Kidney (tissue), 14 donors: ENCODE measurements around the gene CHD9. TPM values are rescaled to one million over a fixed set of nuclear protein-coding genes. Genes with fewer than 3 reads are reported as not detected.
"Not testable (repeated sequence)": the region's sequence is repeated elsewhere in the genome, so short reads cannot be mapped to it uniquely, and the experiment has no call there.

ENCODE experiments used
- DNase-seq, 5 donors: peaks; one replicate each; pipeline ENCODE4 v3.0.0-alpha.2; 2013 to 2020
- FAIRE-seq: peaks from 2 replicates; lab custom pipeline; 2012; peaks lifted over from hg19 to GRCh38; lab: Jason Lieb, UNC
- H3K27ac ChIP-seq, 2 donors: one replicate each; pipeline ENCODE4 v1.7.0; 2013; ENCODE audit warnings: low read depth in 2 of 2, low read length in 2 of 2, inconsistent platforms in 1 of 2
- H3K27me3 ChIP-seq: one replicate; pipeline ENCODE4 v1.7.1; 2013; ENCODE audit warnings: low read length, inconsistent platforms; ENCODE audit not compliant: control insufficient read depth, insufficient read depth
- H3K36me3 ChIP-seq, 3 donors: one replicate each; pipeline versions ENCODE4 v1.7.0 to v1.7.1; 2013; ENCODE audit warnings: low read length in 3 of 3, control low read depth in 1 of 3, inconsistent platforms in 1 of 3; ENCODE audit not compliant: insufficient read depth in 3 of 3, control insufficient read depth in 2 of 3
- H3K4me1 ChIP-seq, 3 donors: one replicate each; pipeline versions ENCODE4 v1.7.0 to v1.7.1; 2013; ENCODE audit warnings: low read length in 3 of 3, inconsistent platforms in 1 of 3, low read depth in 1 of 3; ENCODE audit not compliant: control insufficient read depth in 2 of 3, insufficient read depth in 2 of 3
- H3K4me3 ChIP-seq, 3 donors: one replicate each; pipeline versions ENCODE4 v1.7.0 to v1.8.1; 2013; ENCODE audit warnings: low read length in 3 of 3, control low read depth in 1 of 3, inconsistent platforms in 1 of 3
- H3K9ac ChIP-seq, 3 donors: one replicate each; pipeline versions ENCODE4 v1.7.0 to v1.7.1; 2013; ENCODE audit warnings: low read length in 3 of 3, control low read depth in 1 of 3, inconsistent platforms in 1 of 3
- H3K9me3 ChIP-seq, 3 donors: one replicate each; pipeline versions ENCODE4 v1.7.0 to v1.7.1; 2013; ENCODE audit warnings: low read length in 3 of 3, control low read depth in 1 of 3, inconsistent platforms in 1 of 3; ENCODE audit not compliant: control insufficient read depth in 2 of 3, insufficient read depth in 1 of 3
- CTCF ChIP-seq: IDR thresholded peaks from 3 replicates; pipeline ENCODE4 v1.5.1; 2012; ENCODE audit warnings: mild to moderate bottlenecking, moderate library complexity, borderline replicate concordance; ENCODE audit not compliant: insufficient read depth; ENCODE audit errors: extremely low read depth
- intact Hi-C: fragments of 100-400 bp; cut with DNase I; formaldehyde crosslinking; loops from one replicate; pipeline ENCODE4 v1.11.1; 2022
- polyA plus RNA-seq: library from polyadenylated mRNA; stranded (reverse); fragments of 350-450 nt; fragmentation: Illumina TruSeq; extraction: RNeasy Lipid Tissue Mini Kit (QIAGEN cat#74804); gene quantifications from one replicate; pipeline ENCODE4 v1.2.3, GENCODE V29; 2014; ENCODE audit warnings: low read depth, low replicate concordance; ENCODE audit not compliant: insufficient read depth
- total RNA-seq: library from RNA; stranded (reverse); fragmentation: NEBNext Ultra II Directional; extraction: Animal tissue kit (Norgen Biotek cat#: 25700); gene quantifications from one replicate; pipeline ENCODE4 v1.2.1, GENCODE V29; 2021
- donor health status: control.
- donor health status: control.
- donor health status: control.
- donor health status: control.
- donor health status: control.
- donor health status: DM: yes; HTN: yes; CAD: no.
- donor health status: Normal renal cell carcinoma (clear cell type).

The CHD9 gene
- total and polyA plus RNA-seq, 2 donors from 2014 or later: 9.4 to 83.7 TPM

GRCh38 chr16:53266156-53266555 is 211.4 kb downstream of the CHD9 start:
- H3K27me3 ChIP-seq: no peaks in the 10 kb centered on the region
- H3K36me3 ChIP-seq: peaks cover 5 to 51% (median 15%) of the 10 kb centered on the region in 3 donors
- no peak for FAIRE-seq
- intact Hi-C loops: no loop called here
- no peaks in the 10 kb centered on the region for H3K4me1 ChIP-seq
- DNase-seq: no peak
- no peak overlapping the region for H3K27ac ChIP-seq
- H3K4me3 ChIP-seq: no peak overlapping the region
- TF ChIP-seq CTCF: no peak
- H3K9me3 ChIP-seq: no peaks in the 10 kb centered on the region
- no peak overlapping the region for H3K9ac ChIP-seq

- H3K9ac ChIP-seq, H3K27me3 ChIP-seq, FAIRE-seq, H3K27ac ChIP-seq, H3K4me1 ChIP-seq, H3K4me3 ChIP-seq, H3K9me3 ChIP-seq, DNase-seq, intact Hi-C loops: not testable (repeated sequence)
- peaks cover 28 to 42% (median 32%) of the 10 kb centered on the region in 3 donors for H3K36me3 ChIP-seq
Observed at GRCh38 chr16:53278498-53278897, 223.7 kb downstream of the CHD9 start.

GRCh38 chr16:53281280-53281679 is 226.5 kb downstream of the CHD9 start:
- Histone ChIP-seq H3K9ac (no peak overlapping the region), H3K9me3 (no peaks in the 10 kb centered on the region), H3K36me3 (peaks cover 16 to 33% (median 27%) of the 10 kb centered on the region in 3 donors), H3K4me3 (no peak overlapping the region), H3K4me1 (no peaks in the 10 kb centered on the region), H3K27me3 (no peaks in the 10 kb centered on the region), H3K27ac (no peak overlapping the region)
- intact Hi-C loops: no loop called here
- TF ChIP-seq CTCF: no peak
- no peak for DNase-seq
- no peak for FAIRE-seq

- H3K9ac ChIP-seq: no peak overlapping the region
- no peaks in the 10 kb centered on the region for H3K9me3 ChIP-seq
- DNase-seq: no peak
- H3K36me3 ChIP-seq: peaks cover 15 to 33% (median 29%) of the 10 kb centered on the region in 3 donors
- no peak overlapping the region for H3K27ac ChIP-seq
- intact Hi-C loops: no loop called here
- H3K4me1 ChIP-seq: no peaks in the 10 kb centered on the region
- no peak overlapping the region for H3K4me3 ChIP-seq
- no peak for FAIRE-seq
- TF ChIP-seq CTCF: no peak
- no peaks in the 10 kb centered on the region for H3K27me3 ChIP-seq
Observed at GRCh38 chr16:53281859-53282258, 227.1 kb downstream of the CHD9 start.
